Measurements from ENCODE around the gene TCERG1L. TPM values are rescaled to one million over a fixed set of nuclear protein-coding genes. Genes with fewer than 3 reads are reported as not detected.

Gene TCERG1L
- total RNA-seq, 4 donors from 2014 or later = not detected

DNA sequence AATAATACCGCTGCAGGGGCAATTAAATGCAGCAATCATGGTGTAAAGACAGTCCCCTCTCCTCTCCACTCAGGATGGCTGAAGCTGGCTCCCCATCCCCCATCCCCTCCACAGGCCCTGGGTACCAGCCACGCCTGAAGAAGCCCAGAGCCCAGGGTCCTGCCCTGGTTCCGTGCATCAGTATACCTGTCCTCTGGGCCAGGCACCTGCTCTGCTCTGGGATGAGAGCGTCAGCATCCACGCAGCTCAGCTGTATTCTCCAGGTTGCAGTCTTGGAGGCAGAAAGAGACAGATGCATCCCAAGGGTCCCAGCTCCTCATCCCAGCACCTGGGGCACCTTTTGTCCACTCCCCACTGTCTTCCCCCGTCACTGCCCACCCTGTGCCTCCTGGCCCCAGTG, 233.8 kb downstream of the TCERG1L start:
- TF ChIP-seq, protein P1, sequence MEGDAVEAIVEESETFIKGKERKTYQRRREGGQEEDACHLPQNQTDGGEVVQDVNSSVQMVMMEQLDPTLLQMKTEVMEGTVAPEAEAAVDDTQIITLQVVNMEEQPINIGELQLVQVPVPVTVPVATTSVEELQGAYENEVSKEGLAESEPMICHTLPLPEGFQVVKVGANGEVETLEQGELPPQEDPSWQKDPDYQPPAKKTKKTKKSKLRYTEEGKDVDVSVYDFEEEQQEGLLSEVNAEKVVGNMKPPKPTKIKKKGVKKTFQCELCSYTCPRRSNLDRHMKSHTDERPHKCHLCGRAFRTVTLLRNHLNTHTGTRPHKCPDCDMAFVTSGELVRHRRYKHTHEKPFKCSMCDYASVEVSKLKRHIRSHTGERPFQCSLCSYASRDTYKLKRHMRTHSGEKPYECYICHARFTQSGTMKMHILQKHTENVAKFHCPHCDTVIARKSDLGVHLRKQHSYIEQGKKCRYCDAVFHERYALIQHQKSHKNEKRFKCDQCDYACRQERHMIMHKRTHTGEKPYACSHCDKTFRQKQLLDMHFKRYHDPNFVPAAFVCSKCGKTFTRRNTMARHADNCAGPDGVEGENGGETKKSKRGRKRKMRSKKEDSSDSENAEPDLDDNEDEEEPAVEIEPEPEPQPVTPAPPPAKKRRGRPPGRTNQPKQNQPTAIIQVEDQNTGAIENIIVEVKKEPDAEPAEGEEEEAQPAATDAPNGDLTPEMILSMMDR (IDR thresholded peaks at IDR 0.05; ENCODE audit: low read depth) = no peak

DNA sequence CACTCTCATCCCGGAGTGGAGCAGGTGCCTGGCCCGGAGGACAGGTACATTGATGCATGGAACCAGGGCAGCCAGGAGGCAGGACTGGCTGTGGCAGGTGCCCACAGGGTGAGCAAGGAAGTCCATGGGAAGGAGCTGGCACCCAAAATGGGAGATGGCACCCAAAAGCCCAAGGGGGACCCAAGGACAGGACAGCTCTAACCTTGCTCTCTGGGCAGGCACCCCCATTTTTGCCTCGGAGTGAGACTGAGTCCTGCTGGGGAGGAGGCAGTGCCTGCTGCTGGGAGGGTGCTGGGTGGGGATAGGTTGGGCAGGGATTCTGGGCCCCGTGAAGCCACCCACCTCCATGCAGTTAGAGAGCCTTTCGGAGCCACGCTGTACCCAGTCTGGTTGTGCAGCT, 234.5 kb downstream of the TCERG1L start:
- TF ChIP-seq, protein P1 (IDR thresholded peaks at IDR 0.05; ENCODE audit: low read depth) = no peak

DNA sequence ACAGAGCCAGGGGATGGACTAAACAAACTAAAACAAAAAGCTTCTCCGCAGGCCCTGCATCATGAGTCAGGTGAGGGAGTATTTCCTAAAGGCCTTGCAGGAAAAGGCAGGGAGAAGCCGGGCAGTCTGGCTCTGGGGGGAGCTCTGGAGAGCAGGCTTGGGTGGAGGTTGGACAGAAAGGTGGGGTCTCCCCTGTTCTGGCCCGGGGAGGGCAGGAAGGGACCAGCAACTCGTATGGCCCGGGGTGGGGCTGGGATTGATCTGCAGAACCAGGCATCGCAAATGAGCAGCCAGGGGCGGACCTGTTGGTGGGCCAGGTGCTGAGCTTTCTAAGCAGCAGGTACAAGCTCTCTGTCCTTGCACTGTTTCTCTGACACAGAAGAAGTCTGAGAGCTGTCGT, 235.2 kb downstream of the TCERG1L start:
- TF ChIP-seq, protein P1 (IDR thresholded peaks at IDR 0.05; ENCODE audit: low read depth) = no peak

DNA sequence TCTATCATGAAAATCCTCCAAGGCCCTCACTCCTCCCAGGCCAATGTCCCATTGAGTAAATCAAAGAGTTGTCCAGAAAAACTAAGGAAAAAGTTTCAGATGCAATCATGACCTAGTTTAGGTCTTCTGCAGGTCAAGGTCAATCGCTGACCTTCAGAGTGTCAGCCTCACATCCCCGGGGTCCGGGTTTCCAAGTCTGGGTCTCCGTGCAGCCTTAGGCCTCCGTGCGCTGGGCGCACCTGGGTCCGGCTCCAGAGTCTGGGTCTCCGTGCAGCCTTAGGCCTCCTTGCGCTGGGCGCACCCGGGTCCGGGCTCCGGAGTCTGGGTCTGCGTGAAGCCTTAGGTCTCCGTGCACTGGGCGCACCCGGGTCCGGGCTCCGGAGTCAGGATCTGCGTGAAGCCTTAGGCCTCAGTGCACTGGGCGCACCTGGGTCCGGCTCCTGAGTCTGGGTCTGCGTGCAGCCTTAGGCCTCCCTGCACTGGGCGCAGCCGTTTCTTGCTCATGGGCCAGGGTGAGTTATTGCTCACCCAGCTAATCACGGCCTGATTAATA, 236.2 kb downstream of the TCERG1L start:
- TF ChIP-seq, protein P1 (IDR thresholded peaks at IDR 0.05; ENCODE audit: low read depth) = no peak

DNA sequence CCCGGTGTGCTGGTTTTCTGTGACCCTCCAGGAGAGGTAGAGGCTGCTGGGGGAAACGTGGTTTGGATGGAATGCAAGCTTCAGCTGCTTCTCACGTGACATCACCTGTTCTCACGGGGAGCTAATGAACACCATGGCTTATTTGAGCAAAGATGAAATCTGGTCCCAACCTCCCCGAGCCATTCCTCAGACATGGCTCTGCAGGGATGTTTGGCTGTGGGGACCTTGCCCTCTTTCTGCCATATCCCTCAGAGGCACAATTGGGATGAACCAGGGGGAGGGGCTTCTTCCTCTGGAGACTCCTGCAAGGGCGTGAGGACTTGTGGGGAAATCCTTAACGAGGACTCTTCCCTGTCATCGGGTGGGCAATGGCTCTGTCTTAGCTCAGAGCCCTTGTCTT, 236.8 kb downstream of the TCERG1L start:
- TF ChIP-seq, protein P1 (IDR thresholded peaks at IDR 0.05; ENCODE audit: low read depth) = no peak

DNA sequence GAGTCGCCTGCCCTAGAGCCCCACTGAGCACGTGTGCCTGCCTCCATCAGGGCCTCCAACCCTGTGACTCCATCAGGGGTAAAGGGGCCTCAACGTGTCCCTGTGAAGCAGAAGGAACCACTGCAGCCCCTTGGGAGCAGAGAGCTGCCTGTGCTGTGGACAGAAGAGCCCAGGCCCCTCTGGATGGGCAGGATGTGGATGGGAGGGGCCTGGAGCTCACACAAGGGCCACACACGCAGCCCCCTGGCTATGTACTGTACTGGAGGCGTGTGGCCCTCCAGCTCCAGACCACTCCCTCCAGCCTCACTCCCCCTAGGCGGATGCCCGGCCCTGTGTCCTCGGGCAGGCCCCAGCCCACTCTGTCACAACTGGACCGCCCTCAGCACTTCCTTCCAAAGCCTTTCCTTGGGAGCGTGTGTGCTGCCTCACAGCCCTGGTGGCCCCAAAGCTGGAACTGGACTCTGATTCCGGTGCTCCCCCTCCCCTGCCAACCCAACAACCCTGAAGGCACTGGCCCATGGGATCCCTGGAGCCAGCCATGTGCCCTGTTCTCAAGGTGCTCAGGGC, 238.0 kb downstream of the TCERG1L start:
- TF ChIP-seq, protein P1 (IDR thresholded peaks at IDR 0.05; ENCODE audit: low read depth) = no peak

DNA sequence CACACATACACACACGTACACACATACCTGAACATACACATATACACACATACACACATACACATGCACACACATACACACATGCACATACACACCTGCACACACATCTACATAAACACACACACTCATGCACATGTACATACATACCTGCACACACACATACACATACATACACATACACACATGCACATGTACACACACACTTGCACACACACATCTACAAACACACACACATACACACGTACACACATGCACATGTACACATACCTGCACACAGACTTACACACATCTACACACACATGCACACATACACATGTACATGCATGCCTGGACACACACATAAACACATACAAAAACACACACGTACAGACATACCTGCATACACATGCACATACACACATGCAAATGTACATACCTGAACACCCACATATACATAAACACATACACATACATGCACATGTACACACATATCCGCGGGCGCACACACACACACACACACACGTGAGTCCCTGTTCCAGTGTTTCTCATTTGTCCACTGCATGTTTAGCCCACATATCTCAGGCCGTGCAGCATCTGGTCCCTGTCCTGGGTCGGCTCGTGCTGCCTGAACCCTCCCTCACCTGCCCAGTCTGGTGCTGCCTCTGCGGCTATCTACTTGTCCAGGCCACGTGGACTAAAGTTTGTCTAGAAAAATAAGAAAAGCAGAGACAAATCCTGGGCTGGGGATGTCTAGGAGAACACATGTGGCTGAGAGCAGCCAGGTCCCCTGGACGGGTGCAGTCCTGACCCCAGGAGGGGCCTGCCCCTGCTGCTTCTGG, 238.7 kb downstream of the TCERG1L start:
- TF ChIP-seq, protein P1 (IDR thresholded peaks at IDR 0.05; ENCODE audit: low read depth) = no peak
